D721Med (cell line): Measurements from ENCODE around the gene IL1R1.

Experiments used
- DNase-seq: peaks from one replicate; pipeline ENCODE4 v3.0.0; 2011; ENCODE audit warnings: low spot score; ENCODE audit not compliant: insufficient read length
- FAIRE-seq: peaks from 2 replicates; lab custom pipeline; 2011; peaks lifted over from hg19 to GRCh38; lab: Jason Lieb, UNC
- TF ChIP-seq, protein P1 (sequence below): IDR thresholded peaks from 2 replicates; pipeline ENCODE4 v1.5.1; 2012; ENCODE audit warnings: mild to moderate bottlenecking, control low read depth; ENCODE audit not compliant: insufficient read depth; ENCODE audit errors: missing control alignments

Gene IL1R1

DNA sequence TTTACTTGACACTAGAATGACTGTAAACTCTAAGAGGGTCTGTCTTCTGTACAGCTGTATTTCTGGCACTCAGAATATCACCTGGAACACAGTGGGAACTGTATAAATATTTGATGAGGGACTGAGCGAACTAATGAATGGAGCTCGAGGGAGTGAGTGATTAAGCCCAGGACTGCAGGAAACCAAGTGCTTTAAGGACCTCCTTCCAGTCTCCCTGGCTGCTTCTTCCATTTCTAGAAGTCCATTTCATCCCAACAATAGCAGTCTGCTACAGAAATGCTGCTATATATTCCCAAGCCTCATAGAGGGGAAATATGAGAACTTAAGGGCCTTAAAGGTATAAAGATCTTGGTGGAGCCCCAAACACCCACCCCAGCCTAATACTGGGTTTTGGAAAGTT, 41.5 kb downstream of the IL1R1 start:
- TF ChIP-seq, protein P1, sequence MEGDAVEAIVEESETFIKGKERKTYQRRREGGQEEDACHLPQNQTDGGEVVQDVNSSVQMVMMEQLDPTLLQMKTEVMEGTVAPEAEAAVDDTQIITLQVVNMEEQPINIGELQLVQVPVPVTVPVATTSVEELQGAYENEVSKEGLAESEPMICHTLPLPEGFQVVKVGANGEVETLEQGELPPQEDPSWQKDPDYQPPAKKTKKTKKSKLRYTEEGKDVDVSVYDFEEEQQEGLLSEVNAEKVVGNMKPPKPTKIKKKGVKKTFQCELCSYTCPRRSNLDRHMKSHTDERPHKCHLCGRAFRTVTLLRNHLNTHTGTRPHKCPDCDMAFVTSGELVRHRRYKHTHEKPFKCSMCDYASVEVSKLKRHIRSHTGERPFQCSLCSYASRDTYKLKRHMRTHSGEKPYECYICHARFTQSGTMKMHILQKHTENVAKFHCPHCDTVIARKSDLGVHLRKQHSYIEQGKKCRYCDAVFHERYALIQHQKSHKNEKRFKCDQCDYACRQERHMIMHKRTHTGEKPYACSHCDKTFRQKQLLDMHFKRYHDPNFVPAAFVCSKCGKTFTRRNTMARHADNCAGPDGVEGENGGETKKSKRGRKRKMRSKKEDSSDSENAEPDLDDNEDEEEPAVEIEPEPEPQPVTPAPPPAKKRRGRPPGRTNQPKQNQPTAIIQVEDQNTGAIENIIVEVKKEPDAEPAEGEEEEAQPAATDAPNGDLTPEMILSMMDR, result no peak

DNA sequence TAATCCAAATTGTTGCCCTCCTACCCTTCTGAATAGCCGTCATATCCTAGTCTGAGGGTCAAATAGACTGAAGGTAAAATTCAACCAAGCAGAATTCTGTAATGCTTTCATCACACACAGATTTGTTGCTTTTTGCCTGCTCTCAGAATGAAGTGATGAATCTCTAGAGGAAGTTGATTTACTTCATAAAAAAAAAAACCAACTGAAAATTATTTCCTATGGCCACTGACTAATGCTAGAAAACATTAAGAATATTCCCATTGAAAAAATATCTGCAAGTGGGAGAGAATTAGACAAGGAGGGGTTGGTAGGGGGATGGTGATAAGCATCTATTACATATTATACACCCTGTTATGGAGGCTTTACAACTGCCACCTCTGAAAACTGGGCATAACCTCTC, 42.0 kb downstream of the IL1R1 start:
- TF ChIP-seq, protein P1, result no peak
- DNase-seq, result no peak
- no peak for FAIRE-seq

More for the DNA sequence above, 41.5 kb downstream of the IL1R1 start:
- FAIRE-seq, result no peak
- no peak for DNase-seq

DNA sequence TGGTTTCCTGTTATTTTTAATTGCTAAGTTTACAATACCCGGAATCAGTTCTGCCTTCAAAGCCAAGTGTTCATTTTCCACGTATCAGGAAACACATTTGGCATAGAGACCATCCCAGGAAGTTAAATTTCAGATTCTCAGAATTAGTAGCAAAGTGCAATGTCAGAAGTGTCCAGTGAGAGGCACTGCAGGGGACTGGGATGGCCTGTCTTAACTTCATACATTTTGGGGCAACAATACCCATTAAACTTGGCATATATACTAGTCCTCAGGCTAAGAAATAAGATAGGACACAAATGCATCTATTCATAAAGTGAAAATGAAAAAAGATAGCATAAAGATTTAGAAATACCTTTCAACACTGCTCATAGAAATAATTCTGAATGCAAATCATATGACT, 42.8 kb downstream of the IL1R1 start:
- DNase-seq (no peak), FAIRE-seq (no peak)
- TF ChIP-seq, protein P1, result peak; percentile 4

DNA sequence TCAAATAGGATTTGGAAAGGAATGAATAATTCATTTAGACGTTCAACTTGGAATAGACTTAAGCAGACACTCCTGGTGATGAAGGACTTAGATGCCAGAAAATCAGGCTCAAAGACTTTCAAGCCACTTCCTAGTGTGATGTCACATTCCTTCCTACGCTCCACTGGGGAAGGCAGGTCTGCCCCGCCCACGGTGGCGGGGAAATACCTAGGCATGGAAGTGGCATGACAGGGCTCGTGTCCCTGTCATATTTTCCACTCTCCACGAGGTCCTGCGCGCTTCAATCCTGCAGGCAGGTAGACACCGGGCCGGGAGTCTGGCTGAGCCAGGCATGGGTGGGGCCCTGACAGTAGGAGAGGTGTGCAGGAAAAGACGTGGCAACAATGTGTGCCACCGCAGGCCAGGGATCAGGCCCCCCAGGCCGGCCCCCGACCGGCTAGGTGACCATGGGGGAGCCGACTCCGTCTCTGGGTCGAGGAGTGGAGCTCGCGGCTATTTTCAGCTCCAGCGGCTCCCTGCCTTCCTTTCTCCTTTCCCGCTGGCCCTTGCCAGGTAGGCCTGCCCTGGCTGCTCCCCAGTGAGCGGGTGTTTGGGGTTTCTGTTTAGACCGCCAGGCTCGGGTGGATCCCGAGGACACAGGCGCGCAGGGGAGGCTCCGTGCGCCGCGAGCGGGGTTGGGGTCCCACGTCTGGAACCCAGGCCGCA, 44.4 kb downstream of the IL1R1 start, which contains the start of gene IL1RL2:
TSS of gene IL1RL2 (plus strand) at position 233 of the 705 bp plus-strand sequence. CDS start 845 bp downstream, outside the sequence.
- FAIRE-seq (no peak), DNase-seq (no peak)
- TF ChIP-seq, protein P1, result no peak

DNA sequence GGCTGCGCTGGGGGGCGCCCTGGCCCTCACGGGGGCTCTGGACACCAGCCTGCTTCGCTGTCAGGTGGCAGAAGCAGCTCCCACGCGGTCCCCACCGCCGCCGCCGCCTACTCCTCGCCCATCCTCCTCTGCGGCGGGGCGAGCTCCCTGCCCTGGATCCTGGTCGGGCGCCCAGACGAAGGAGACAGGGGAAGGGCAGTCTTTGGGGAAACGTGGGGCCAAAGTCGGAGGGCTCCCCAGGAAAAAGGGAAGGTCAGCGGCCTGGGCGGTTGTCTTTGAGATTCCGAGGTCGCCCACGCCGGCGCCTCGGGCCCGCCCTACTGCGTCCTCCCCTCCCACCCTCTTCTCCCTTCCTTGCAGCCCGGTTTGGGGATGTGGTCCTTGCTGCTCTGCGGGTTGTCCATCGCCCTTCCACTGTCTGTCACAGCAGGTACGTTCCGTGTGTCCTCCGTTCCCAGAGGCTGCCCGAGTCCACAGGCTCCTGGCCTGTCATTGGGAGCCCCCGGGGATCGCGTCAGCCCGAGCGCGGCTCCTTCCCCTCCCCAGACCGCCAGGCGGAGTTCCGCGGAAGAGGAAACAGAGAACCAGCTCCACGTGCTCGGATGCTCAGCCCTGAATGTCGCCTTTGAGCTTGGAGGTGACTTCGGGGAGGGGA, 45.1 kb downstream of the IL1R1 start:
- TF ChIP-seq, protein P1, result no peak
- FAIRE-seq (no peak), DNase-seq (no peak)

DNA sequence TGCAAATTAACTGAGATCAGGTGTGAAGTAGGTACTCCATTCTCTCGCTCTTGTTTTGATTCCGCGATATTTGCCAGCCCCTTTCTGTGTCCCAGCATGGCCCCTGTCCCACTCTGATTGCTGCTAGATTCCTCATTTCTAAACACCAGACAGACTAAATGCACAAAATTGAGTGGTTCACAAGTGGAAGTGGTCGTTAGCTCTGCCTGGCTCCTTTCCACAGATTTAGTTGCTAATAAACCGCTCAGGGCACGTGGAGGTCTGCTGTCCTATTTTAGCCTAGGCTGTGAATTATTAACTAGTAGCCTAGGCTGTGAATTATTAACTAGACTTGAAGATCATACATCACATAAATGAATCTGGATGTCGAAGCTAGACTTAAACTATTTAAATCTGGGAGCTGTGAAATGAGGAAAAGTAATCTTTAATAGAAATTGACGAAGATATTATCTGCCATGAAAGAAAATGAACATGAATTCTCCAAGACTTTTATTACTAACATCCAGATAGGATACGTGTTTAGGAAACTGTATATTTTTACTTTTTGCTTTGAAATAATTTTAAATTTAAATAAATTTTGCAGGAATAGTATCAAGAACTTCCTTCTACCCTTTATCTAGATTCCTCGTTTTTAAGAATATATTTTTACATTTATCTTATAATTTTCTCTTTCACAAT, 48.0 kb downstream of the IL1R1 start:
- TF ChIP-seq, protein P1, result no peak
- DNase-seq (no peak), FAIRE-seq (no peak)
